IMR-90 (cell line): ENCODE measurements around the gene MOB2.

Source experiments
- BHLHE40 ChIP-seq: fragments of 150-350 bp; IDR thresholded peaks from 2 replicates; pipeline ENCODE4 v1.6.1; 2016; ENCODE audit warnings: mild to moderate bottlenecking, low read depth, low read length
- CEBPB ChIP-seq: IDR thresholded peaks from 2 replicates; pipeline ENCODE4 v1.6.1; 2012; ENCODE audit warnings: low read depth, low read length, improper control_type of control experiment
- CHD1 ChIP-seq: IDR thresholded peaks from 2 replicates; pipeline ENCODE4 v1.6.1; 2012; ENCODE audit warnings: low read depth, low read length, improper control_type of control experiment
- CTCF ChIP-seq: conservative IDR thresholded peaks from 2 replicates; pipeline ENCODE4 v1.5.1; 2012; ENCODE audit warnings: mild to moderate bottlenecking, low read depth, low read length, improper control_type of control experiment
- ELK1 ChIP-seq: fragments of 150-350 bp; IDR thresholded peaks from 2 replicates; pipeline ENCODE4 v1.6.1; 2016; ENCODE audit warnings: low read depth, mild to moderate bottlenecking, low read length, moderate library complexity, borderline replicate concordance
- MAFK ChIP-seq: IDR thresholded peaks from 2 replicates; pipeline ENCODE4 v1.6.1; 2012; ENCODE audit warnings: low read depth, low read length, improper control_type of control experiment
- MAZ ChIP-seq: IDR thresholded peaks from 2 replicates; pipeline ENCODE4 v1.6.1; 2012; ENCODE audit warnings: low read depth, mild to moderate bottlenecking, low read length, improper control_type of control experiment, moderate library complexity, borderline replicate concordance
- NFE2L2 ChIP-seq: fragments of 150-350 bp; IDR thresholded peaks from 2 replicates; pipeline ENCODE4 v1.6.1; 2016; ENCODE audit warnings: low read depth, mild to moderate bottlenecking, low read length
- POLR2A ChIP-seq: IDR thresholded peaks from 2 replicates; pipeline ENCODE4 v1.6.1; 2012; ENCODE audit warnings: mild to moderate bottlenecking, low read depth, low read length
- RAD21 ChIP-seq: IDR thresholded peaks from 2 replicates; pipeline ENCODE4 v1.6.1; 2012; ENCODE audit warnings: low read length, improper control_type of control experiment
- RCOR1 ChIP-seq: IDR thresholded peaks from 2 replicates; pipeline ENCODE4 v1.6.1; 2012; ENCODE audit warnings: mild to moderate bottlenecking, low read length, improper control_type of control experiment; ENCODE audit not compliant: insufficient replicate concordance
- RFX5 ChIP-seq: IDR thresholded peaks from 2 replicates; pipeline ENCODE4 v1.8.0; 2012; ENCODE audit warnings: low read depth, mild to moderate bottlenecking, low read length, moderate library complexity
- SMC3 ChIP-seq: fragments of 150-350 bp; IDR thresholded peaks from 2 replicates; pipeline ENCODE4 v1.6.1; 2016; ENCODE audit warnings: low read depth, mild to moderate bottlenecking, antibody characterized with exemption, low read length, moderate library complexity

GRCh38 chr11:1481483-1481825 lies 5.1 kb downstream of the MOB2 start:
- TF ChIP-seq POLR2A (no peak), CTCF (no peak), SMC3 (no peak), RAD21 (no peak), NFE2L2 (no peak), CHD1 (no peak), RFX5 (no peak), RCOR1 (no peak), MAFK (no peak), BHLHE40 (no peak), CEBPB (no peak), MAZ (no peak), ELK1 (no peak)
